Ovary (tissue), 3 donors: ENCODE data around the gene HNRNPAB.
"Not testable (repeated sequence)": the region's sequence is repeated elsewhere in the genome, so short reads cannot be mapped to it uniquely, and the experiment has no call there.

Experiments
- EP300 ChIP-seq: sonication (generic); formaldehyde crosslinking; IDR thresholded peaks from one replicate; pipeline ENCODE4 v1.6.1; 2017; ENCODE audit warnings: antibody characterized with exemption
- POLR2A ChIP-seq: fragments of 450-650 bp; IDR thresholded peaks from one replicate; pipeline ENCODE4 v1.6.1; 2017; ENCODE audit warnings: antibody characterized with exemption, mild to moderate bottlenecking, moderate library complexity
- TF ChIP-seq, protein P1 (sequence below), 3 donors: fragments of 450-650 bp in 2 of 3; fragments of 200-600 bp in 1 of 3; IDR thresholded peaks; one replicate each; pipeline versions ENCODE4 v1.5.1 to v1.8.0; 2016 to 2022; ENCODE audit warnings: antibody characterized with exemption in 3 of 3, mild to moderate bottlenecking in 1 of 3
- donor health status: DM: no; HTN: no; CAD: no.

DNA sequence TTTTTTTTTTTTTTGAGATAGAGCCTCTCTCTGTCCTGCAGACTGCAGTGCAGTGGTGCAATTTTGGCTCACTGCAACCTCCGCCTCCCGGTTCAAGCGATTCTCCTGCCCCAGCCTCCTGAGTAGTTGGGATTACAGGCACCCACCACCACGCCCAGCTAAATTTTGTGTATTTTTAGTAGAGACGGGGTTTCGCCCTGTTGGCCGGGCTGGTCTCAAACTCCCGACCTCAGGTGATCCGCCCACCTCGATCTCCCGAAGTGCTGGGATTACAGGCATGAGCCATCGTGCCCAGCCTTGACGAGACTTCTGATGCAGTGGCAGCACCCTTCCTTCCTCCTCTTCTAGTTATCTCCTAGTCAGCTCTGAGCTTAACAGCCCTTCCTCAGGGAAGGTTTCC is 24.8 kb downstream of the HNRNPAB start:
- not testable (repeated sequence) for TF ChIP-seq POLR2A, EP300
- TF ChIP-seq, protein P1, sequence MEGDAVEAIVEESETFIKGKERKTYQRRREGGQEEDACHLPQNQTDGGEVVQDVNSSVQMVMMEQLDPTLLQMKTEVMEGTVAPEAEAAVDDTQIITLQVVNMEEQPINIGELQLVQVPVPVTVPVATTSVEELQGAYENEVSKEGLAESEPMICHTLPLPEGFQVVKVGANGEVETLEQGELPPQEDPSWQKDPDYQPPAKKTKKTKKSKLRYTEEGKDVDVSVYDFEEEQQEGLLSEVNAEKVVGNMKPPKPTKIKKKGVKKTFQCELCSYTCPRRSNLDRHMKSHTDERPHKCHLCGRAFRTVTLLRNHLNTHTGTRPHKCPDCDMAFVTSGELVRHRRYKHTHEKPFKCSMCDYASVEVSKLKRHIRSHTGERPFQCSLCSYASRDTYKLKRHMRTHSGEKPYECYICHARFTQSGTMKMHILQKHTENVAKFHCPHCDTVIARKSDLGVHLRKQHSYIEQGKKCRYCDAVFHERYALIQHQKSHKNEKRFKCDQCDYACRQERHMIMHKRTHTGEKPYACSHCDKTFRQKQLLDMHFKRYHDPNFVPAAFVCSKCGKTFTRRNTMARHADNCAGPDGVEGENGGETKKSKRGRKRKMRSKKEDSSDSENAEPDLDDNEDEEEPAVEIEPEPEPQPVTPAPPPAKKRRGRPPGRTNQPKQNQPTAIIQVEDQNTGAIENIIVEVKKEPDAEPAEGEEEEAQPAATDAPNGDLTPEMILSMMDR (IDR thresholded peaks at IDR 0.05) = not testable (repeated sequence)
